GM20000 (cell line): Measurements from ENCODE around the gene TMEM125.

ENCODE experiments used
- DNase-seq: peaks from one replicate; pipeline ENCODE4 v3.0.0; 2012; ENCODE audit warnings: low spot score
- CTCF ChIP-seq: IDR thresholded peaks from 2 replicates; pipeline ENCODE4 v1.5.1; 2012; ENCODE audit warnings: mild to moderate bottlenecking, control low read depth; ENCODE audit errors: extremely low read depth, missing control alignments

Gene TMEM125

GRCh38 chr1:43307458-43308158 is 37.8 kb downstream of the TMEM125 start:
- TF ChIP-seq CTCF = no peak
- no peak for DNase-seq

- no peak for TF ChIP-seq CTCF
- no peak for DNase-seq
These were observed 39.0 kb downstream of the TMEM125 start for GRCh38 chr1:43308635-43309404.

- DNase-seq = no peak
- no peak for TF ChIP-seq CTCF
These were observed 39.7 kb downstream of the TMEM125 start for GRCh38 chr1:43309405-43310025.

GRCh38 chr1:43311521-43311920 is 41.7 kb downstream of the TMEM125 start:
- DNase-seq = no peak
- TF ChIP-seq CTCF = no peak

GRCh38 chr1:43312212-43312623 is 42.4 kb downstream of the TMEM125 start:
- DNase-seq = no peak
- no peak for TF ChIP-seq CTCF

- TF ChIP-seq CTCF = no peak
- no peak for DNase-seq
These were observed 43.1 kb downstream of the TMEM125 start for GRCh38 chr1:43312663-43313515.
